Measurements from ENCODE around the gene TNFAIP3.

GRCh38 chr6:137901454-137901853 is 34.4 kb downstream of the TNFAIP3 start:
- TF ChIP-seq NFRKB (IDR thresholded peaks at IDR 0.05) = no peak
- no peak for TF ChIP-seq FOXM1 (IDR thresholded peaks at IDR 0.05; ENCODE audit: borderline replicate concordance)
- TF ChIP-seq SUZ12 (IDR thresholded peaks at IDR 0.05) = no peak
- TF ChIP-seq SP1 (IDR thresholded peaks at IDR 0.05) = no peak
- no peak for TF ChIP-seq FOXA1 (IDR thresholded peaks at IDR 0.05)
- TF ChIP-seq ELF4 (IDR thresholded peaks at IDR 0.05) = no peak
- no peak for TF ChIP-seq HDGF (IDR thresholded peaks at IDR 0.05; ENCODE audit: borderline replicate concordance)
- no peak for TF ChIP-seq ARNT (IDR thresholded peaks at IDR 0.05)
- no peak for TF ChIP-seq PKNOX1 (IDR thresholded peaks at IDR 0.05)
- no peak for TF ChIP-seq BHLHE40 (IDR thresholded peaks at IDR 0.05; ENCODE audit: borderline replicate concordance)
- TF ChIP-seq L3MBTL2 (conservative IDR thresholded peaks at IDR 0.05) = no peak
- TF ChIP-seq FOXK2 (IDR thresholded peaks at IDR 0.05) = no peak
- TF ChIP-seq TARDBP (IDR thresholded peaks at IDR 0.05) = no peak
- TF ChIP-seq ZNF384 (IDR thresholded peaks at IDR 0.05) = no peak

Data from HEK293T (cell line).